GM12872 (cell line): ENCODE results near the gene METTL5.

Experiments used
- TF ChIP-seq, protein P1 (sequence below): IDR thresholded peaks from 3 replicates; pipeline ENCODE4 v1.5.1; 2011; ENCODE audit warnings: low read depth, mild to moderate bottlenecking, low read length, moderate library complexity; ENCODE audit not compliant: insufficient read depth

Gene METTL5

DNA sequence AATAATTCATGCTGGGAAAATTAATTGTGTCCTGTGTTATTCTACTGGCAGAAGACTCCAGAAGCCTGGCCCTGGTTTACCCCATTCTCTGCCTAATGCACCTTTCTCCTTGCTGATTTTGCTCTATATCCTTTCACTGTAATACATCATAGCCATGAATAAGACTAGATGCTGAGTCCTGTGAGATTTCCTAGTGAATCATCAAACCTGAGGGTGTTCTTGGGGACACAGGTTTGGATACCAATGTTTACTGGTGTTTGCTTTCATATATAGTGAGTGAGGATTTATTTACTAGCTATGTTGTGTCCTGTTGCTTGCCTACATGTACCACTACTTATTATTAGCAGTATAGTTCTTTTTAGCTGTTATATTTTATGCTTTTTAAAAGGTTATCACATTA lies 6.5 kb downstream of the METTL5 start:
- TF ChIP-seq, protein P1, sequence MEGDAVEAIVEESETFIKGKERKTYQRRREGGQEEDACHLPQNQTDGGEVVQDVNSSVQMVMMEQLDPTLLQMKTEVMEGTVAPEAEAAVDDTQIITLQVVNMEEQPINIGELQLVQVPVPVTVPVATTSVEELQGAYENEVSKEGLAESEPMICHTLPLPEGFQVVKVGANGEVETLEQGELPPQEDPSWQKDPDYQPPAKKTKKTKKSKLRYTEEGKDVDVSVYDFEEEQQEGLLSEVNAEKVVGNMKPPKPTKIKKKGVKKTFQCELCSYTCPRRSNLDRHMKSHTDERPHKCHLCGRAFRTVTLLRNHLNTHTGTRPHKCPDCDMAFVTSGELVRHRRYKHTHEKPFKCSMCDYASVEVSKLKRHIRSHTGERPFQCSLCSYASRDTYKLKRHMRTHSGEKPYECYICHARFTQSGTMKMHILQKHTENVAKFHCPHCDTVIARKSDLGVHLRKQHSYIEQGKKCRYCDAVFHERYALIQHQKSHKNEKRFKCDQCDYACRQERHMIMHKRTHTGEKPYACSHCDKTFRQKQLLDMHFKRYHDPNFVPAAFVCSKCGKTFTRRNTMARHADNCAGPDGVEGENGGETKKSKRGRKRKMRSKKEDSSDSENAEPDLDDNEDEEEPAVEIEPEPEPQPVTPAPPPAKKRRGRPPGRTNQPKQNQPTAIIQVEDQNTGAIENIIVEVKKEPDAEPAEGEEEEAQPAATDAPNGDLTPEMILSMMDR = no peak

DNA sequence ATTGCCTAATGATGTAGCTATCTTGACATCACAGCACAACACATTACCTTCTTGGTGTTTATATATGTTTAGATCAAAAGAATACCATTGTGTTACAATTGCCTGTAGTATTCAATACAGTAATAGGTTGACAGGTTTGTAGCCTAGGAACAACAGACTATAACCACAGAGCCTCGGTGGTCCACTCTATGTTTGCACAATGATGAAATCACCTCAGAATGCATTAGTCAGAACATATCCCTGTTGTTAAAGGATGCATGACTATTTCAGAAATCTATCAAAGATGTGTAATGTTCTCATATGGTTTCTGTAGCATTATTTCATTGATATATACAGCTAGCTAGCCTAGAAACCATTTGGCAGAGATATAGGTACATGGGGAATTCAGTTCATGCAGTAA lies 8.9 kb downstream of the METTL5 start:
- TF ChIP-seq, protein P1 = no peak

GRCh38 chr2:169808221-169808620 lies 16.5 kb downstream of the METTL5 start:
- TF ChIP-seq, protein P1 = no peak

GRCh38 chr2:169806586-169806985 lies 18.1 kb downstream of the METTL5 start:
- TF ChIP-seq, protein P1 = no peak

GRCh38 chr2:169803480-169803879 lies 21.2 kb downstream of the METTL5 start:
- TF ChIP-seq, protein P1 = no peak

DNA sequence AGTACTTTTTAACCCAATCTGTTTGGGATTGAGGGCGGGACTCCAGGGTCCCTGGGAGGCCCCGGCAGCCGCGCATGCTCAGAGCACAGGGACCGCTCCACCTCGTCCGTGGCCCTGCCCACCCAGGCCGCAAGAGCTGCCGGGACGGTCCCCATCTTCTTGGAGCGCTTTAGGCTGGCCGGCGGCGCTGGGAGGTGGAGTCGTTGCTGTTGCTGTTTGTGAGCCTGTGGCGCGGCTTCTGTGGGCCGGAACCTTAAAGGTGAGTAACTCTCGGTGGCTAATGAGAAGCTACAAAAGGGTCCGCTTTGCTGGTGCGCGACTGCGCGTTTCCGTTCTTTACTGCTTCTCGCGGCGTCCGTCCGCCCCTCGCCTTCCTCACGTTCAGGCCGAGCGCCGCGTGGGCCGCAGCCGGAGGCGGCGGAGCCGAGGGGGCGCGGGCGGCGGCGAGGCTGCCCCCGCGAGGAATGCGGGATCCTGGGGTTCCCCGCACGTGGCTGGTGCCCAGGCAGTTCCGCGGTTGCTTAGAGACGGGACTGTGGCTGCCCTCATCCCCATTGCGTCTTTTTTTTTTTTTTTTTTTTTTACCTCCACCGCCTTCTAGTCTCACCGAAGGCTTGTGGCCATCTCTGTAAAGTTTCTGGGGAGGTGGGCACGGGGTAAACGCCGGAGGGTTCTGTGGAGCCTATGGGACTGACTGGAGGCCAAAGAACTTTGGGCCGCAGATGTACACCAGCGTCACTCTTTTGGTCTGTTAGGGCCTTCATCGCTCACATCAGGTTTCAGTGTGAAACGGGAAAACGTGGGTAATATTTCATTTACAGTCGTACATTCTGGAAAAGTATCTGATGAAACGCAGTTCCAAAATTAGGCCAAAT lies 25.8 kb downstream of the METTL5 start, which contains the start of gene SSB:
TSS of gene SSB (plus strand) at position 154 of the 875 bp plus-strand sequence. CDS start 2,090 bp downstream, outside the sequence.
- TF ChIP-seq, protein P1 = no peak

GRCh38 chr2:169798397-169798717 lies 26.3 kb downstream of the METTL5 start:
- TF ChIP-seq, protein P1 = no peak
